HCT116 (cell line): Measurements from ENCODE around the gene CDH4. TPM values are rescaled to one million over a fixed set of nuclear protein-coding genes. Genes with fewer than 3 reads are reported as not detected.

Experiments
- ATAC-seq: fragments of 200-7000 bp; cut with Tn5 transposase; 2 replicates; pipeline ENCODE4 v1.9.1; 2020; ENCODE audit warnings: mild to moderate bottlenecking, moderate library complexity
- BruUV-seq: library from RNA; stranded (reverse); fragments of 400-500 nt; replicated peaks from 2 replicates; lab custom pipeline; 2021; lab: Mats Ljungman, UMichigan
- CTCF ChIA-PET: fragments of 300-600 bp; sonication (Branson Sonifier 250); formaldehyde crosslinking; loops from one replicate; lab custom pipeline; 2021; ENCODE audit warnings: antibody characterized with exemption; lab: Charles Lee
- POLR2A ChIA-PET: fragments of 300-600, 350-600 bp; sonication (Branson Sonifier 250); formaldehyde crosslinking; loops from one replicate; lab custom pipeline; 2021; ENCODE audit warnings: antibody characterized with exemption; lab: Charles Lee
- RAD21 ChIA-PET, 2 experiments: fragments of 300-600 bp; sonication (Branson Sonifier 250); formaldehyde crosslinking; loops; one replicate each; lab custom pipeline; 2023; ENCODE audit warnings: low total read pairs in 2 of 2; ENCODE audit not compliant: uncharacterized antibody in 2 of 2, unreplicated experiment in 2 of 2, low non-redundant PET in 1 of 2; lab: Charles Lee
- DNase-seq: peaks from one replicate; pipeline ENCODE4 v3.0.0-alpha.2; 2010; ENCODE audit warnings: low read depth, low spot score
- H2AFZ ChIP-seq: fragments of 200-600 bp; shearing (Covaris generic), sonication (generic); 2 replicates; pipeline ENCODE4 v1.6.1; 2017; ENCODE audit warnings: low read depth, mixed run types, mixed read lengths, antibody characterized with exemption, low read length; ENCODE audit not compliant: poor library complexity, severe bottlenecking
- H3K27ac ChIP-seq: 2 replicates; pipeline ENCODE4 v1.5.1; 2012; ENCODE audit warnings: low read depth, low read length
- H3K27me3 ChIP-seq: fragments of 200-600 bp; sonication (generic); 2 replicates; pipeline ENCODE4 v1.6.1; 2016; ENCODE audit warnings: mixed run types, low read length, mixed read lengths; ENCODE audit not compliant: insufficient read depth
- H3K36me3 ChIP-seq, 2 experiments: fragments of 200-500 bp in 1 of 2; fragments of 200-600 bp in 1 of 2; sonication (Bioruptor generic) in 1 of 2; sonication (generic) in 1 of 2; 2 replicates each; pipeline versions ENCODE4 v1.5.1 to v1.6.1; 2014 to 2016; ENCODE audit warnings: low read length in 2 of 2, inconsistent platforms in 1 of 2, mixed read lengths in 1 of 2, mixed run types in 1 of 2; ENCODE audit not compliant: insufficient read depth in 2 of 2, control insufficient read depth in 1 of 2
- H3K4me1 ChIP-seq, 2 experiments: fragments of 200-600 bp in 1 of 2; sonication (generic) in 1 of 2; 2 replicates each; pipeline versions ENCODE4 v1.5.1 to v1.6.1; 2012 to 2017; ENCODE audit warnings: low read length in 2 of 2, inconsistent platforms in 1 of 2, mild to moderate bottlenecking in 1 of 2, mixed read lengths in 1 of 2, mixed run types in 1 of 2, moderate library complexity in 1 of 2; ENCODE audit not compliant: insufficient read depth in 2 of 2, control insufficient read depth in 1 of 2
- H3K4me2 ChIP-seq: fragments of 200-600 bp; sonication (generic); 2 replicates; pipeline ENCODE4 v1.6.1; 2017; ENCODE audit warnings: mixed run types, low read length, mixed read lengths
- H3K4me3 ChIP-seq, 2 experiments: fragments of 200-600 bp in 1 of 2; sonication (generic) in 1 of 2; replicated peaks in 1 of 2; 2 replicates each; pipeline ENCODE4 v1.5.1; 2011 to 2016; ENCODE audit warnings: low read length in 2 of 2, control low read depth in 1 of 2, low read depth in 1 of 2, mild to moderate bottlenecking in 1 of 2, mixed read lengths in 1 of 2, mixed run types in 1 of 2
- H3K79me2 ChIP-seq: fragments of 200-600 bp; sonication (generic); 2 replicates; pipeline ENCODE4 v1.6.1; 2017; ENCODE audit warnings: mild to moderate bottlenecking, mixed run types, low read length, moderate library complexity, mixed read lengths; ENCODE audit not compliant: insufficient read depth
- H3K9ac ChIP-seq: fragments of 200-600 bp; sonication (generic); 2 replicates; pipeline ENCODE4 v1.6.1; 2016; ENCODE audit warnings: low read length, mixed read lengths
- H3K9me2 ChIP-seq: fragments of 200-600 bp; sonication (generic), shearing (Covaris generic); 2 replicates; pipeline ENCODE4 v1.6.1; 2017; ENCODE audit warnings: mixed run types, mild to moderate bottlenecking, moderate library complexity; ENCODE audit not compliant: insufficient read depth
- H3K9me3 ChIP-seq, 2 experiments: fragments of 200-500 bp in 1 of 2; fragments of 200-600 bp in 1 of 2; sonication (Bioruptor generic) in 1 of 2; sonication (generic) in 1 of 2; 2 replicates each; pipeline ENCODE4 v1.6.1; 2014 to 2017; ENCODE audit warnings: low read length in 2 of 2, mixed read lengths in 2 of 2, inconsistent platforms in 1 of 2, low read depth in 1 of 2, mild to moderate bottlenecking in 1 of 2, mixed run types in 1 of 2, moderate library complexity in 1 of 2; ENCODE audit not compliant: control insufficient read depth in 1 of 2, insufficient read depth in 1 of 2
- H4K20me1 ChIP-seq: fragments of 200-600 bp; sonication (generic), shearing (Covaris generic); 2 replicates; pipeline ENCODE4 v1.6.1; 2017; ENCODE audit warnings: mixed run types, mild to moderate bottlenecking, moderate library complexity; ENCODE audit not compliant: insufficient read depth
- CBX3 ChIP-seq: IDR thresholded peaks from 2 replicates; pipeline ENCODE4 v1.6.1; 2012; ENCODE audit warnings: low read depth
- CEBPB ChIP-seq: IDR thresholded peaks from 2 replicates; pipeline ENCODE4 v1.6.1; 2012; ENCODE audit warnings: low read depth
- ELF1 ChIP-seq: IDR thresholded peaks from 2 replicates; pipeline ENCODE4 v1.6.1; 2012; ENCODE audit warnings: low read depth, borderline replicate concordance
- FOSL1 ChIP-seq: IDR thresholded peaks from 2 replicates; pipeline ENCODE4 v1.6.1; 2012; ENCODE audit warnings: low read depth
- JUND ChIP-seq: IDR thresholded peaks from 2 replicates; pipeline ENCODE4 v1.6.1; 2012
- POLR2A ChIP-seq: IDR thresholded peaks from 2 replicates; pipeline ENCODE4 v1.7.0; 2011; ENCODE audit warnings: borderline replicate concordance; ENCODE audit not compliant: insufficient read depth, insufficient read length; ENCODE audit errors: extremely low read depth
- RAD21 ChIP-seq: IDR thresholded peaks from 2 replicates; pipeline ENCODE4 v1.6.1; 2012; ENCODE audit warnings: low read depth, mild to moderate bottlenecking
- SP1 ChIP-seq: IDR thresholded peaks from 2 replicates; pipeline ENCODE4 v1.6.1; 2012; ENCODE audit warnings: low read depth
- SRF ChIP-seq: IDR thresholded peaks from 2 replicates; pipeline ENCODE4 v1.6.1; 2012; ENCODE audit warnings: low read depth
- TCF7L2 ChIP-seq: IDR thresholded peaks from 2 replicates; pipeline ENCODE4 v1.7.0; 2011; ENCODE audit warnings: borderline replicate concordance, inconsistent platforms; ENCODE audit not compliant: insufficient read depth, insufficient read length; ENCODE audit errors: extremely low read depth
- ZNF274 ChIP-seq: fragments of 200-500 bp; sonication (Bioruptor generic); IDR thresholded peaks from 2 replicates; pipeline ENCODE4 v1.6.1; 2014; ENCODE audit warnings: mild to moderate bottlenecking, low read depth, low read length, inconsistent platforms
- intact Hi-C: fragments of 100-400 bp; cut with micrococcal nuclease; formaldehyde crosslinking; loops from 2 replicates; pipeline ENCODE4 v1.10.0; 2022
- total RNA-seq: library from RNA; stranded (reverse); gene quantifications from one replicate; pipeline ENCODE4 v1.2.1, GENCODE V29; 2021; ENCODE audit not compliant: unreplicated experiment
- TF ChIP-seq, protein P1 (sequence below): IDR thresholded peaks from 2 replicates; pipeline ENCODE4 v1.6.1; 2011; ENCODE audit warnings: mild to moderate bottlenecking, low read length, moderate library complexity; ENCODE audit not compliant: insufficient replicate concordance; ENCODE audit errors: extremely low read depth
- TF ChIP-seq, protein P2 (sequence below): IDR thresholded peaks from 2 replicates; pipeline ENCODE4 v1.6.1; 2012; ENCODE audit warnings: low read depth
- TF ChIP-seq, protein P3 (sequence below): IDR thresholded peaks from 2 replicates; pipeline ENCODE4 v1.6.1; 2012

The CDH4 gene
- total RNA-seq, 1 experiment from 2014 or later = not detected

DNA sequence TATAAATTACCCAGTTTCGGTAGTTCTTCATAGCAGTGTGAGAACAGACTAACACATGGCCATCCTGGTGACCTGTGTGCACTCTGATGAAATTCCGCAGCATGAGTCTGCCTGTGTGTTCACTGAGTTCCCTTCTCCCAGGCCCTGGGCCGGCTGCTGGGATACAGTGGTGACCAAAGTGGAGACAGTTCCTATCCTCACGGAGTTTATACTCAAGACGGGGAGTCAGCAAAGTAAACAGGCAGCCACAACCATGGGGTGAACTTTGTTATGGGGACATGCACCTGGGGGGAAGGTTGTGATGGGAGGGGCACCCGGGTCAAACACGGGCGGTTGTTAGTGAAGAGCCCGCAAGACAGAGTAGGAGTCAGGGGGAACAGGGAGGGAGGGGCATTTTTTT is 202.0 kb downstream of the CDH4 start:
- no peaks in the 10 kb centered on the region for H3K27me3 ChIP-seq
- RAD21 ChIA-PET = no interaction called here
- H3K4me1 ChIP-seq = no peaks in the 10 kb centered on the region
- no peaks in the 10 kb centered on the region for H3K79me2 ChIP-seq
- peaks cover 0 to 6% of the 10 kb centered on the region in 2 experiments; a peak in 2 of 4 replicates for H3K9me3 ChIP-seq
- H3K36me3 ChIP-seq = no peaks in the 10 kb centered on the region
- no peaks in the 10 kb centered on the region for H3K9me2 ChIP-seq
- POLR2A ChIA-PET = no interaction called here
- no peak overlapping the region for H3K4me3 ChIP-seq
- no peak for TF ChIP-seq POLR2A
- H3K27ac ChIP-seq = no peak overlapping the region
- no peak for DNase-seq
- H2AFZ ChIP-seq = no peak overlapping the region
- no peak overlapping the region for H3K4me2 ChIP-seq
- no peaks in the 10 kb centered on the region for H4K20me1 ChIP-seq
- intact Hi-C loops = no loop called here
- no peak overlapping the region for H3K9ac ChIP-seq
- no TSS peak for BruUV-seq
- ATAC-seq = no peak
- CTCF ChIA-PET = no interaction called here

DNA sequence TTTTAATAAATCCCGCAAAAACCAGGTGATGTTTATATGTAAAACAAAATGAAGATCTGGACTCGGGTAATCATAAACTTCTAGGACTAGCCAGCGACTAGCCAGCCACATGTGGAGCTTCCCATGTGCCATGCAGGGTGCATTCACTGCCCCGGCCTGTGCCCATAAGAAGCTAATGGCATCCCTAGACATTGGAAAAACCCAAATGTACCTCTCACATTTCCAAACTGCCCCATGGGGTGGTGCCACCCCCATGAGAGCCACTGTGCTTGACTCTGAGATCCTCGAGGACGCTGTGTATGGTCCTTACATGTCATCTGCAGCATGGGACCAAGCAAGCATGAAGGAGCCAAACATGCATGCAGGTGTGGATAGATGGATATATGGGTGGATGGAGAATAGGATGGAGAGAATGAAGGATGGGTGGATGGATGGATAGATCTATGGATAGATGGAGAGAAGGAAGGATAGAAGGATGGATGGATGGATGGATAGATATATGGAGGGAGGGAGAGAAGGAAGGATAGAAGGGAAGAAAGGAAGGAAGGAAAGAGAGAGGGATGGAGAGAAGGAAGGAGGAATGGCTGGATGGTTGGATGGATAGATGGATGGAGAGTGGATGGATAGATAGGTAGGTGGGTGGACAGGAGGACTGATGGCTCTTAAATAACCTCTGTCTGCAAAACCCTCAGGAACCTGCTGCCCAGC is 203.6 kb downstream of the CDH4 start:
- DNase-seq (no peak), ATAC-seq (no peak)
- ChIA-PET POLR2A (no interaction called here), RAD21 (no interaction called here), CTCF (no interaction called here)
- H4K20me1 ChIP-seq = no peaks in the 10 kb centered on the region
- no peak overlapping the region for H2AFZ ChIP-seq
- H3K36me3 ChIP-seq = no peaks in the 10 kb centered on the region
- no peaks in the 10 kb centered on the region for H3K4me1 ChIP-seq
- H3K27me3 ChIP-seq = no peaks in the 10 kb centered on the region
- no peaks in the 10 kb centered on the region for H3K9me2 ChIP-seq
- H3K9me3 ChIP-seq = peaks cover 0 to 6% of the 10 kb centered on the region in 2 experiments; a peak in 2 of 4 replicates
- no TSS peak for BruUV-seq
- H3K4me3 ChIP-seq = no peak overlapping the region
- no peak overlapping the region for H3K4me2 ChIP-seq
- H3K9ac ChIP-seq = no peak overlapping the region
- no peaks in the 10 kb centered on the region for H3K79me2 ChIP-seq
- no peak overlapping the region for H3K27ac ChIP-seq
- intact Hi-C loops = no loop called here
- TF ChIP-seq ZNF274 (no peak), CEBPB (no peak), POLR2A (no peak), SRF (no peak), CBX3 (no peak), SP1 (no peak), TCF7L2 (no peak), ELF1 (no peak), RAD21 (no peak), FOSL1 (no peak), JUND (no peak)
- TF ChIP-seq, protein P1, sequence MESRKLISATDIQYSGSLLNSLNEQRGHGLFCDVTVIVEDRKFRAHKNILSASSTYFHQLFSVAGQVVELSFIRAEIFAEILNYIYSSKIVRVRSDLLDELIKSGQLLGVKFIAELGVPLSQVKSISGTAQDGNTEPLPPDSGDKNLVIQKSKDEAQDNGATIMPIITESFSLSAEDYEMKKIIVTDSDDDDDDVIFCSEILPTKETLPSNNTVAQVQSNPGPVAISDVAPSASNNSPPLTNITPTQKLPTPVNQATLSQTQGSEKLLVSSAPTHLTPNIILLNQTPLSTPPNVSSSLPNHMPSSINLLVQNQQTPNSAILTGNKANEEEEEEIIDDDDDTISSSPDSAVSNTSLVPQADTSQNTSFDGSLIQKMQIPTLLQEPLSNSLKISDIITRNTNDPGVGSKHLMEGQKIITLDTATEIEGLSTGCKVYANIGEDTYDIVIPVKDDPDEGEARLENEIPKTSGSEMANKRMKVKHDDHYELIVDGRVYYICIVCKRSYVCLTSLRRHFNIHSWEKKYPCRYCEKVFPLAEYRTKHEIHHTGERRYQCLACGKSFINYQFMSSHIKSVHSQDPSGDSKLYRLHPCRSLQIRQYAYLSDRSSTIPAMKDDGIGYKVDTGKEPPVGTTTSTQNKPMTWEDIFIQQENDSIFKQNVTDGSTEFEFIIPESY = no peak
- TF ChIP-seq, protein P2, sequence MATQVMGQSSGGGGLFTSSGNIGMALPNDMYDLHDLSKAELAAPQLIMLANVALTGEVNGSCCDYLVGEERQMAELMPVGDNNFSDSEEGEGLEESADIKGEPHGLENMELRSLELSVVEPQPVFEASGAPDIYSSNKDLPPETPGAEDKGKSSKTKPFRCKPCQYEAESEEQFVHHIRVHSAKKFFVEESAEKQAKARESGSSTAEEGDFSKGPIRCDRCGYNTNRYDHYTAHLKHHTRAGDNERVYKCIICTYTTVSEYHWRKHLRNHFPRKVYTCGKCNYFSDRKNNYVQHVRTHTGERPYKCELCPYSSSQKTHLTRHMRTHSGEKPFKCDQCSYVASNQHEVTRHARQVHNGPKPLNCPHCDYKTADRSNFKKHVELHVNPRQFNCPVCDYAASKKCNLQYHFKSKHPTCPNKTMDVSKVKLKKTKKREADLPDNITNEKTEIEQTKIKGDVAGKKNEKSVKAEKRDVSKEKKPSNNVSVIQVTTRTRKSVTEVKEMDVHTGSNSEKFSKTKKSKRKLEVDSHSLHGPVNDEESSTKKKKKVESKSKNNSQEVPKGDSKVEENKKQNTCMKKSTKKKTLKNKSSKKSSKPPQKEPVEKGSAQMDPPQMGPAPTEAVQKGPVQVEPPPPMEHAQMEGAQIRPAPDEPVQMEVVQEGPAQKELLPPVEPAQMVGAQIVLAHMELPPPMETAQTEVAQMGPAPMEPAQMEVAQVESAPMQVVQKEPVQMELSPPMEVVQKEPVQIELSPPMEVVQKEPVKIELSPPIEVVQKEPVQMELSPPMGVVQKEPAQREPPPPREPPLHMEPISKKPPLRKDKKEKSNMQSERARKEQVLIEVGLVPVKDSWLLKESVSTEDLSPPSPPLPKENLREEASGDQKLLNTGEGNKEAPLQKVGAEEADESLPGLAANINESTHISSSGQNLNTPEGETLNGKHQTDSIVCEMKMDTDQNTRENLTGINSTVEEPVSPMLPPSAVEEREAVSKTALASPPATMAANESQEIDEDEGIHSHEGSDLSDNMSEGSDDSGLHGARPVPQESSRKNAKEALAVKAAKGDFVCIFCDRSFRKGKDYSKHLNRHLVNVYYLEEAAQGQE = no peak
- TF ChIP-seq, protein P3, sequence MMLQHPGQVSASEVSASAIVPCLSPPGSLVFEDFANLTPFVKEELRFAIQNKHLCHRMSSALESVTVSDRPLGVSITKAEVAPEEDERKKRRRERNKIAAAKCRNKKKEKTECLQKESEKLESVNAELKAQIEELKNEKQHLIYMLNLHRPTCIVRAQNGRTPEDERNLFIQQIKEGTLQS = no peak
